D721Med (cell line): ENCODE measurements around the gene SCN9A.

Source experiments
- DNase-seq: peaks from one replicate; pipeline ENCODE4 v3.0.0; 2011; ENCODE audit warnings: low spot score; ENCODE audit not compliant: insufficient read length
- FAIRE-seq: peaks from 2 replicates; lab custom pipeline; 2011; peaks lifted over from hg19 to GRCh38; lab: Jason Lieb, UNC
- TF ChIP-seq, protein P1 (sequence below): IDR thresholded peaks from 2 replicates; pipeline ENCODE4 v1.5.1; 2012; ENCODE audit warnings: mild to moderate bottlenecking, control low read depth; ENCODE audit not compliant: insufficient read depth; ENCODE audit errors: missing control alignments

The SCN9A gene

DNA sequence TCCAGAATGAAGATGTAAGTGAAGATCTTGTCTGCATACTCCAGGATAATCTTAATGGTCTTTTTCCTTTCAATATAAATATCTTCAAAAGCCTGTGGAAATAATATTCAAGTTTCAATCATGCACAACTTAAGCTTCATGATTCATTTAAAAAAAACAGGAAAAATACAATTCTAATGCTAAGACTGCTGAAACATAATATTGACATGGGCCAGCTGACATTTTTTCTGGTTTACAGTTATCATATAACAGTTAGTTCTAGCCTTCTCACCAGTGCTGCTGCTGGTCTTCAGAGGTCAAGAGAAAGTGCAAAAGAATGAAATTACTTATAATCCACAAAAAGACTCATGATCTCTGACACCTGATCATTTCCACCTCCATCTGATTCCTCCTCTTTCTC, 137.6 kb downstream of the SCN9A start:
- TF ChIP-seq, protein P1, sequence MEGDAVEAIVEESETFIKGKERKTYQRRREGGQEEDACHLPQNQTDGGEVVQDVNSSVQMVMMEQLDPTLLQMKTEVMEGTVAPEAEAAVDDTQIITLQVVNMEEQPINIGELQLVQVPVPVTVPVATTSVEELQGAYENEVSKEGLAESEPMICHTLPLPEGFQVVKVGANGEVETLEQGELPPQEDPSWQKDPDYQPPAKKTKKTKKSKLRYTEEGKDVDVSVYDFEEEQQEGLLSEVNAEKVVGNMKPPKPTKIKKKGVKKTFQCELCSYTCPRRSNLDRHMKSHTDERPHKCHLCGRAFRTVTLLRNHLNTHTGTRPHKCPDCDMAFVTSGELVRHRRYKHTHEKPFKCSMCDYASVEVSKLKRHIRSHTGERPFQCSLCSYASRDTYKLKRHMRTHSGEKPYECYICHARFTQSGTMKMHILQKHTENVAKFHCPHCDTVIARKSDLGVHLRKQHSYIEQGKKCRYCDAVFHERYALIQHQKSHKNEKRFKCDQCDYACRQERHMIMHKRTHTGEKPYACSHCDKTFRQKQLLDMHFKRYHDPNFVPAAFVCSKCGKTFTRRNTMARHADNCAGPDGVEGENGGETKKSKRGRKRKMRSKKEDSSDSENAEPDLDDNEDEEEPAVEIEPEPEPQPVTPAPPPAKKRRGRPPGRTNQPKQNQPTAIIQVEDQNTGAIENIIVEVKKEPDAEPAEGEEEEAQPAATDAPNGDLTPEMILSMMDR, result no peak
- DNase-seq (no peak), FAIRE-seq (no peak)

DNA sequence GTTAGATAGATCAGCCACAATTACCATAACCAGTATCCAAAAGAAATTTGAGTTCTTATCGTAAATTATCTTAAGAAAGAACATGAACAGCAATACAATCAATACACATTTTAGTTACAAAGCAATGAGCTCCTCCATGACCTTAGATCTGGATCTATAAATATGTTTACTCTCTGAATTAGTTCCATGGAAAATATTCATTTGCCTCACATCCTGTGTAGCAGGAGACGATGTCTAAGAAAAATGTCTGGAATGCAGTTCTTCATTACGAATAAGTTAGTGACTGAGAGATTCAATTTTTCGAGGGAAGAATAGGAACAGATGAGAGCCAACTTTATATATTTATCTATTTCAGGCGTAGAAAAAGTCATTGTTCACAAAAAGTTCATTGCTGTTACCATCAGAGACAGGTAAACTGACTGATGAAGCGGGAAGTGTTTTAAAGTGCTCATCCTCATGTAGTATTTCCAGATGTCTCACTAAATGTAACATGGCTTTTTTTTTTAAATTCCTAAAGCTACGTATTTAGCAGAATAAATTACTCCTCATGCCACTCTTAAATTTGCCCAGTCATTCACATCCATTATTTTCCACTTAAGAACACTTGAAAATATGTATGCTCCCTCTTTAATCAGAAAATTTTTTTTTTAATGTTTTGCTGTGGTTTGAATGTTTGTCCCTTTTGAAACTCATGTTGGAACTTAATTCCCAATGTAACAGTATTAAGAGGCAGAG, 141.5 kb downstream of the SCN9A start:
- no peak for FAIRE-seq
- DNase-seq, result no peak
- TF ChIP-seq, protein P1, result no peak

DNA sequence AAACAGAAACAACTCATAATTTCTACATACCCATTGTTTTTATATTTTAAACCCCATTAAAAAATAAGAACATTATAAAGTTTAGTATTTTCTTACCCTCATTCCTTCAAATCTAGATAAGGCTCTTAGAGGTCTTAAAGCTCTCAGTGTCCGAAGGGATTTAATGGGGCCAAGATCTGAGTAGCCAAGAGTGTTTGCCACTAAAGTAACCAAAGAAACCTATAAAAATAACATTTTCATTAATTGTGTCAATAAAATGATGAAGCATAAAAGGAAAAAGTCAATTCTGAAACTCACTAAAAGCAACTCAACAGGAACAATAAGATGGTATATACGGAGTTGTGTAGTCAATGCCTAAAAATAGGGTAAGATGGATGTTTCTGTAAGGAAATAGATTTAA, 142.5 kb downstream of the SCN9A start:
- no peak for DNase-seq
- FAIRE-seq, result no peak
- TF ChIP-seq, protein P1, result no peak

DNA sequence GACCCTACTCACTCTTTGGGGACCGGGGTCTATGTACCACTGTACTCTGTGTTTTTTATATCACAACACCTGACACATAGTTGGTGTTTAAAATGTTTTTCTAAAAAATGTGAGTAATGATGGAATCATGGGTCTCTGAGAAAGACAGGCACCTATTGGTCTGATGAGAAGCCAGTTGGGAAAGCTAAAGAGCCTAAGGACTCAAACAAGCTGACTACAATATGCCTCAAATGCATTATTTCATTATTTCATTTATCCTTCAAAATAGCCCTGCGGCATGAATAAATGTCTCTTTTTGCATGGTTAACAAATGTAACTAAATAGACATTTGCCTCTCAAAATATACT, 145.0 kb downstream of the SCN9A start:
- FAIRE-seq, result no peak
- no peak for DNase-seq
- TF ChIP-seq, protein P1, result no peak

DNA sequence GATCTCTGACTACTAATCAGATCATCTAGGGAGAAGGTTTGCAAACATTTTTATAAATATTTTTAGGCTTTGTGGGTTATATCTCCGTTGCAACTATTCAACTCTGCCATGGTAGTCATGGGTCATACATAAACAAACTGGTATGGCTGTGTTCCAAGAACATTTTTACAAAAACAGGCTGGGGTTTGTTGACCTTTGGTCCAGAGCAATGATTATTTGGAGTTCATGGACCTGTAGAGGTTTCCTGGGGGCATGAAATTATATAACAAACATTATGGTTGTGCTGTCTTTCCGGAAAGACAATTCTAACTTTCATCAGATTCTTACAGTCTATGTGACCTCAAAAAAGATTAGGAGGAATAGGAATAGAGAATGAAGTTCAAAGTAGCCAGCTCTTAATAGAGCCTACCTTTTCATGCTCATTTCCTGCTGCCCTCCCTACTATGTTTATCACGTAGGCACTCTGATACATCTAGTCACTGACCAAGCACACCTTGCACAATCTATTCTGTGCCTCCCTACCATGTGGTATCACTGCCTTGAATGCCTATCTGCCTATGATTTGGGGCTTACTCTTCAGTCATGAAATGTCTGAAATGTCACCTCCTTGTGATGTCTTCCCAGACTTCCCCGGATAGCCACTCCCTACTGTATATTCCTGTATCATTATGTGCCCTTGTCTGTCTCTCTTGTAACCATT, 145.6 kb downstream of the SCN9A start:
- TF ChIP-seq, protein P1, result no peak
- DNase-seq (no peak), FAIRE-seq (no peak)

DNA sequence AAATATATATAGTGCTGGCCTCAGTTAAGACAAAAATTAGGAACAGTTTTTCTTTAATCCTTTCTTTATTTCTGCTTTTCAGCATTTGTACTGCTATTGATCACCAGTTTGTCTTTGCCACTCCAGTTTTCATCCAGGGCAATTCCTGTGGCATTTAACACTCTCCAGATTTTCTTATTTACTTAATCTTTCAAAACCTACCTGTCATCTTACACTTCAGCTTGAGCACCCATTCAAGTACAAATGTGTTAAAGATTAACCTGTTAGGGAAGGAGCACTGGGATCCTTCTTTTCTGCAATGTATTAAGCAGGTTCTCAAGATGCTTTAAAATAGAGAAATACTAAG, 146.1 kb downstream of the SCN9A start:
- no peak for DNase-seq
- no peak for FAIRE-seq
- TF ChIP-seq, protein P1, result no peak

DNA sequence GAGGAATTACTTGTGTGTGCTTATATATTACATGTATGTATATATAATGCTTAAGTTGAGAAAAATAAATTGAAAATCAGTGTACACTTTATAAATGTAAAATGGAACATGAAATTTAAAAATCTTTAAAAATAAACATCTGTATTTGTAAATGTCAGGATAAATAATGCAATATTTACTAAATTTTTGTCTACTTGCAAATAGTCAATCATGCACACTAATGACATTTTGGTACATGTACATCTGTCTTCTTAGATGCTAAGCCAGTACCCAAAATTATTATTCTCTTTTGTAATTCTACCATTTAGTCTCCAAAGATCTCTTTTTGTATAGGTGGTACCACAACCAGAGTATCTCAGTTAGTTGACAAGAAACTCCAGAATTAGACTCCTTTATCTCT, 151.5 kb downstream of the SCN9A start:
- TF ChIP-seq, protein P1, result no peak
- FAIRE-seq (no peak), DNase-seq (no peak)
